GM19455 (cell line): ENCODE results near the gene LARGE1.

Experiments
- ATAC-seq: cut with Tn5 transposase; IDR thresholded peaks from one replicate; pipeline ENCODE4 v1.9.1; 2021; ENCODE audit not compliant: unreplicated experiment

Gene LARGE1

DNA sequence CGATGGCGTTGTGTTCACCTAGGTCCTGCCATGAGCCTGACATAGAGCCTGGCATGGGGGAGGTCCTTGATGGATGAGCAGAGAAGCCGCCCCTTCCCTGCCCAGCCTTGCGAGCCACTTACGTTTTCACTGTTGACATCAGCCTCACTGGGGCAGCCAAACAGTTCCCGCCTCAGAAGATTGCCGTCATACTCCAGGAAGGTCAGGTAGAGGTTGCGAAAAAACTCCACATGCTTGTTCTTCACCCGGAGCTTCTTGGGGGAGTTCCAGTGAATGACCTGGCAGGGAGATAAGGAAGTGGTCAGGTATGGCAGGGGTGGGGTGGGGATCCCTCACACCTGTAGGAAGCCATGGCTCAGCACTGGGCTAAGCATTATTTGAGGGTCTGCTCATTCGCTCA, 582.8 kb downstream of the LARGE1 start:
- ATAC-seq, result no peak

DNA sequence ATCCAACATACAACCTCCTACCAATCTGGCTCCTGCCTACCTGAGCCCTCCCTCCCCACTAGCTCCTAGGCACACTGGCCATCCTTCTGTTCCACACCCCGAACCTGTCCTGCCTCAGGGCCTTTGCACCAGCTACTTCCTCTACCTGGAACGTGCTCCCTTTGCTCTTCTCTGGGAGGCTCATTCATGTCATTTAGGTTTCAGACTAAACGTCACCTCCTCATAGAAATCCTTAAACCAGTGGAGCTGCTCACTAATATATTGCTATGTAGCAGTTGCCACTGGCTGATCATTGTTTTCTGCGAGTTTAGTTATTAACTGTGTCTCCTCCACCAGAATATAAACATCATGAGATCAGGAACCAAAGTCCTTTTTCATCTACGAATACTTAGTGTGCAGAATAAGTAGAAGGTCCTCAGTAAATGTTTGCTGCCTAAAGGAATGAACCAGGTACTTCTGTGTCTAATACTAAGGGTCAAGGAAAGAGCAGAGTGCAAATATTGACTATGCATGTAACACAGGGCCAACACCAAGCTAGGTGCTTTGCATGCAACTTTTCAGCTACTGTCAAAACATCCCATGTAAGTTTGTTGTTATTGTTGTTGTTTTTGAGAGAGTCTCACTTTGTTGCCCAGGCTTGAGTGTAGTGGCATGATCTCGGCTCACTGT, 584.5 kb downstream of the LARGE1 start:
- no peak for ATAC-seq

DNA sequence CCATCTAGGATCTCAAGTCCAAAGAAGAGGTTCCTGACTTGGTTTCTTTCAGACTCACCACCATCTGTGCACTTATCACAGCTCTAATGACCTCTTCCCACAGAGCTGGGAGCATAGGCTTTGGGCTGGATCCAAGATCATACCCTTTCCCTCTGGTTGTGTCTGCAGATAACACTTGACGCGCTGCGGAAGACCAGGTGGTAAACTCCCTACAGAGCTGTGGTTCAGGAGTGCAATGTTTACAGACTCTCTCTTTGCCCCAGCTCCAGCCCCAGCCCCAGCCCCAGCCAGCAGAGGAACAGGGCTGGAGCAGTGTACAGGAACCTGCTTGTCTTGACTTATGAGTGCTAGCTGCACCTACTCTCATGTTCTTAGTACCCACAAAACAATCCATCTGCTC, 587.7 kb downstream of the LARGE1 start:
- no peak for ATAC-seq

DNA sequence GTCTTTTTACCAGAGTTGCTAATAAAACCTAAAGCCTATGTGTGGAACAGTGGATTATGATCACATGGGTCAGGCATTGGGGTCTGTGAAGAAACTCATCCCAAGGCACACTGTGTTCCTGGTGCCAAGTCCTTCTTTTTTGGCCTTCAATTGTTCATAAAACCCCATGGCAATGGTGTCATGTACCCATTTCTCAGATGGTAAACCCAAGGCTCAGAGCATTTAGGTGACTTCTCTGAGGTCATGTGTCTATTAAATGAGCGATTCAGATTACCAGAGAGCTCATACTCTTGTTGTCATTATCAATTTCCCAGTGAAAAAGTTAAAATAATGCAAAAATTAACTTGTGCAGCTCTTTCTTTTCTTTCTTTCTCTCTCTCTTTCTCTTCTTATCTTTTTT, 589.3 kb downstream of the LARGE1 start:
- ATAC-seq, result no peak

DNA sequence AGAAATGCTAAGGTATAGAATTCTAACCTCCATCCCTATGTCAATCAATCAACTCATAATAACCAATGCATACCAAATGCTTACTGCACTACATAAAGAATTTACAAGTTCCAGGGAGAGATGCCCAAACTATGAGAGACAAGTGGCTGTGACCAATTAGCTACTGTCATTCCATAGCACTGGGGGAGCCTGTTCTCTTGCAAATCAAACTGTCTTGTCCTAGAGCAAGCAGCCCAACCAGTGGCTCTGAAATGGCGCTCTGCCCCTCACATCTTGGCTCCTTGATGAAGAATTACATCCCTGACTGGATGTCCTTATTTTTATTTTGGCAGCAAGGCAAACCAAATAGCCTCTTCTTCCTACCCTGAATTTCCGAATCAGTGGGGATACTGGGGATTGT, 589.7 kb downstream of the LARGE1 start:
- no peak for ATAC-seq

DNA sequence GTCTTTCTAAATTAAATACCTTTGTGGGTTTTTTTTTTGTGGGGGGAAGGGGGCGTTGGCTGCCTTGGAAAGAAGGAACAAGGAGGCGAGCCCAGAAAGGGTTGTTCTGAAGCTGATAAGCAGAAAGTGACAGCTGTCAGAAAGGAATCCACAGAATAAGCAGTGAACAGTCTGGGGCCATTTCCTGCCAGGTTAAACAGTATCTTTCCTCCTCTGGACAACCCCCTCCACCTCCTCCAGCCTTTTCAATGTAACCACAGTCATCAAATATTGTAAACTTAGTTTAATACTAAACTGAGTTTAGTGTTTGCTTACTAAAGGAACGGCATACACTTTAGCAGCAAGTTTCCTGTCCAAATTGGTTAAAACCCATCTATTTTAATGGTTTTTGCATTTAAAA, 590.9 kb downstream of the LARGE1 start:
- no peak for ATAC-seq

DNA sequence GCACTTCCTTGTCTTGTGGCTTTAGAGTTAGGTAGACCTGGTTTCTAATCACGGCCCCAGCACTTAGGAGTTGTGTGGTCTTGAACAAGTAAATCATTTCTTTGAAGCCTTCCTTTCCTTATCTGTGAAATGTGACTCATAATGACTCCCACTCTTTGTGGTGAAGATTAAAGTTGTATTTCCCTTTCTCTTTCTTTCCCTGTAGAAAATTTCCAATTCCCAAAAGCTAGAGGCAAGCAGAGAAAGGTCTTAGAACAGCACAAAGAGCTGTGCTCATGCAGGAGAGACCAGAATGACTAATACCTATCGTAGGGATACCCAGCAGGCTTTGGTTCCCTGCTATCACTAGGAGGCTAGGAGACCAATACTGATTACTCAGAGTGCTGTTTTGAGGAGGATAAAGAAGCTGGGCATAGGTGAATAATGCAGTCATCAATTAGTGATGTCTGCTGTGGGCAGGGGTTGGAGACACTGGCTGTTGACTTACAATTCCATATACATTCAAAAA, 591.4 kb downstream of the LARGE1 start:
- ATAC-seq, result no peak

DNA sequence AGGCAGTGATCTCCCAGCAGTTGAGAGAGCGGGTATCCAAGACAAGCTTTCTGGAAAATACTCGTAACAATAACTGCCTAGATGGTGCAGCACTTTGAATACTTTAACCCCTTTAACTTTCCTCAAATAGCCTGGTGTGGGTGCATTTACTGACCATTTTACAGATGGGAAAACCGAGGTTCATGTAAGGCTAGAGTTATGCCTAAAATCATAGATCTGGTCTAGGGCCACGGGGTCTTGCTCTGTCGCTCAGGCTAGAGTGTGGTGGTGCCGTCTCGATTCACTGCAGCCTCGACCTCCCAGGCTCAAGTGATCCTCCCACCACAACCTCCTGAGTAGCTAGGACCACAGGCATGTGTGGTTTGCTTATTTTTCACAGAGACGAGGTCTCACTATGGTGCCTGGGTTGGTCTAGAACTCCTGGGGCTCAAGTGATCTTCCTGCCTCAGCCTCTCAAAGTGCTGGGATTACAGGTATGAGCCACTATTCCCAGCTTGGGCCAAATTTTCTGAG, 592.9 kb downstream of the LARGE1 start:
- no peak for ATAC-seq

DNA sequence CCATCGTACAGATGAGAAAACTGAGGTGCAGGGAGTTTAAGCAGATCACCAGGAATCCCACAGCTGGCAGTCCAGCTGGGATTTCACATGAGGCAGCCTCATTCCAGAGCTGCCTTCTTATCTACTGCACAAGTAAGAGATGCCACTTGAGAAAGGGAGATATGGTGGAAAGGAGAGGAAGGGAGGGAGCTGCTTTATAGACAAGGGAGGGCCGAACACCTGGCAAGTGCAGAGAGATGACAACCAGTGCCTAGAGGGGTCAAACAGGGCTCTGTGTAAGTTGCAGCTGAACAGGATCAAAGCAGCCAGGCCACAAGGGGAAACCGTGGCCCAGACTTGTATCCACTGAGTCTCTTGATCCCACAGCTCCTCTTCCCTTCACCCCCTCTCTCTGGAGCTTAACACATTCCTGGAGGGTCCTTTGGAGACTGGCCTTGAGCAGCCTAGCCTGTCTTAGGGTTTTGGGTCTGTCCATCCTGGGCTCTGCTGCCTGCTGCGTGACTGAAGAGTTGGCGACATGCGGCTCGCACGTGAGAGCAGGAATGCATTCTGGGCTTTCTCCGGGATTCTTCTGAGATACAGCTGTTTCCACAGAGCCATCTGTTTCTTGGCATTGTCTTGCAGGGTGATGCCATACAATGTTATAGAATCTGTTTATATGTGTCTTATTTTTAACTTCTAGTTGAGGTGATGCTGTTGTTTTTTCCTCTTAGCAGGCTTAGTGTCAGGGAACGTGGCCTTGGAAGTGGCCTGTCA, 593.6 kb downstream of the LARGE1 start:
- ATAC-seq, result no peak

DNA sequence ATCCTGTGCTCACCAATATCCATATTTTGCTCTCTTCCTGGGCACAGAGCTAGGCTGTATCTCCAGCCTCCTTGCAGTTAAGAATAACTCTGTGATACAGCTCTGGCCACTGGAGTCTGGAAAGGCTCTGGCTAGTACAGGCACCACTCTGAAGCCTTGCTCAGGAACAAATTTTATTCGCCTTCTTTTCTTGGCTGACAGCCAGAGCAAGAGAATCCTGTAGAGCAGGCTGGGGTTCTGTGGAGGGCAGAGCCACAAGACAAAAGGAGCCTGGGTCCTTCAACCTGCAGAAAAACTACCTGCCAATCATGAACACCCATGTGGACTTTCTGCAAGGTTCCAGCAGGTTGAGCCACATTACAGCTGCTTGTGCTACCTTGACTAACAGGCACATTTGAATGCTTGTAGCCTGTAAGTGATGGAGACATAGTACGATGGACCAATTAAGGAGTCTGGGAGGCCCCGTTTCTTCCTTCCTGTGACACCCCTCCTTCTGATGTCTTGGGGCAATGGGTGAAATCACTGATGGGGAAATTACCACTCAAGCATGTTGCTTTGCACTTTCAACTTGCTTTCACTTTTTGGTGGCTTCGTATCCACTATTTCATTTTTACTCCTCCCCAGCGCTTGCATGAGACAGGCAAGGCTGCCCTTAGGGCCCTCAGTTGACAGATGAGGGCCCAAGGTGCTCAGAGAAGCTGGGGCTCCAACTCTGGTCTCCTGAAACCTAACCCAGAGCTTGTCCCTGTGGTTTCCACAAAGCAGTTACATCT, 594.9 kb downstream of the LARGE1 start:
- ATAC-seq, result no peak

DNA sequence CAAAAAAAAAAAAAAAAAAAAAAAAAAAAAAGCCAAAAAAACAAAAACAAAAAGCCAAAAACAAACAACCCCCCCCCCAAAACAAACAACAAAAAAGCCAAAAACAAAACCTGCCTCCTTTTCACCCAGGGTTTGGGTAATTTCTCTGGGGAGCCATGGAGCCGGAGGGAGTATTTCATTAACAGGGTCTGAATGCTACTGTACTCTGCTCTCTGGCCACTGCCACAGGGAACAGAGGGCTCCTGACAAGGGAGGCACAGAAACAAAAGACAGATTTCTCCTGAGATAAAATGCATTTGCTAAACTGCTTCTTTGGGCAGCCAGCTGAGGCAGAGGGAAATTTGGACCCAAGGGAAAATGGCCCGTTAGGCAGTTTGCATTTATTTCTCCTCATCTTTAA, 596.0 kb downstream of the LARGE1 start:
- no peak for ATAC-seq

DNA sequence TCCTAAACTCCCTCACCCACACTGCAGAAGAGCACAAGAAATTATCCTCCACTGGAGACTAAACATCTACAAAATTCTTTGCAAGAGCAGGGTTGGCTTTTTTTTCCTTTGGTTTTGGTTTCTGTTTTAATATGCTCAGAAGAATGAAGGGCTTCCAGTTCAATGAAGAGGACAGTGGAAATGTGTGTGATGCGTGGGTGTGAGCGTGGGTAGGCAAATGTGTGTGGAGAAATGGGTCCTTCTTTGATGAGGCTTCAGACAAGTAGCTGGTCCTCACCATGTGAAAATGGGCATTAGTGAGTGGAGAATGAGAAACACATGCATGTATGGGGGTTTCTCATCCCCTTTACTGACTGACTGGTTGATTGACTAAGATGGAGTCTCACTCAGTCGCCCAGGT, 598.8 kb downstream of the LARGE1 start:
- ATAC-seq, result no peak

DNA sequence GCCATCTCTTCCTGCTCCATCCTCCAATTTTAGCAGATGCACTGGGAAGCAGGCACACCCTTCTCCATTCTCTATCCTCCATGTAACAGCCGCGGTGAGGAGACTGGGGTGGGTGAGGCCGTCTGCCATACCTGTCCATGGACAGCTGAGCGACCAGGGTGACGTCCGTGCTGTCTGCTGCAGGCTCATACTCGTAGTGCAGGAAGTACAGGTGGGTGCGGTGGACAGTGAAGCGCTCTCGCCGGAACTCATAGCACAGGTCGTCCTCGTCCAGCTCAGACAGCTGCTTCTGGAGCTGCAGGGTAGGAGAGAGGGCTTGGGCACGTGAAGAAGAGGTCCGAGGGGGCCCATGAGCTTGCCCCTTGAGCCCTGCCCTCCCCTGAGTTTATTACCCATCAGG, 604.3 kb downstream of the LARGE1 start:
- no peak for ATAC-seq

DNA sequence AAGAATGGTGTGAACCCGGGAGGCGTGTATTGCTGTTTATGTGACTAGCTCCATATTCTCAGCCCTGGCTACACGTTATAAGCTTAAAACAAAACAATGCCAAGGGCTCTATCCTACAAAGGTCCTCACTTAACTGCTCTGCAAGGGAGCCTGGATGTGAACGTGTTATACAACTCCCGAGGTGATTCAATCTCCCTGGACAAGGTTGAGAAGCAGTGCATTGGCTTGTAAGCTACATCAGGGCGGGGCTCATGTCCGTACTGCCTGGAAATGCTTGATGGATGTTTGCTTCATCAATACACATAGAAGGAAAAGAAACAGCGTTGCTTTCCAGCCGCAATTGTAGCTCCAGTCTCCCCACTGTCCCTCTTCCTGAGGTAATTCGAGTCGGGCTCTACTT, 605.2 kb downstream of the LARGE1 start:
- no peak for ATAC-seq

DNA sequence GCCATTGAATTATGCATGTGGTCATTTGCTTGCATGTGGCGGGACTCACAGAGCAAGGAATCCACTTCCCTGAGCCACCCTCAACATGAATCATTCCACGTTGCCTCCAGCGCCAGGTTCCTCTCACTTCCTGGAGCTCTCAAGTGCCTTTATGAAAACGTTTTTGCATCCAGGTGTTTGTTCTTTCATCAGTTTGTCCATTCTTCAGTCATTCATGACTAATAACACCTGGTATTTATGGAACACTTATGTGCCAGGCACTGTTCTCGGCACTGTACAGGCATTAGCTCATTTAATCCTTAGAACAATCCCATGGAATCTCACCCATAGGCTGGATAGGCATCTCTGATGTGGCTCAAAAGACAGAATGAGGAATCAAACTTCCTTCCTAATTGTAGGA, 606.0 kb downstream of the LARGE1 start:
- ATAC-seq, result no peak

DNA sequence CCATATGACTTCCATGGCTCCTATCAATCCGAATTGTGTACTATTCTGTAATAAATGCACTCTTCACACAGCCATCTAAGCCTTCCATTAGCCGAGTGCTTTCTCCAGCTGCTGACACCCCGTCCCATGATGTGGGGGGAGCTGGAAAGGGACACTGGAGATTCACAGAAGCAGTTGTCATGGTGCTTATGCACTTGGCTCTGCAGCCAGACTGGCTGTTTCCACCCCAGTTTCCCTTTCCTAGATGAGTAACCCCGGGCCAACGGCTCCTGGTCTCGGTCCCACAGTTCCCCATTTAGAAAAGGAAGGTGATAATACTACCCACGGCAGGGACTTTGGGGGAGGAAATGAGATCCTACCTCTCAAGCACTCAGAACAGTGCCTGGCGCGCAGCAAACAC, 617.2 kb downstream of the LARGE1 start:
- no peak for ATAC-seq

DNA sequence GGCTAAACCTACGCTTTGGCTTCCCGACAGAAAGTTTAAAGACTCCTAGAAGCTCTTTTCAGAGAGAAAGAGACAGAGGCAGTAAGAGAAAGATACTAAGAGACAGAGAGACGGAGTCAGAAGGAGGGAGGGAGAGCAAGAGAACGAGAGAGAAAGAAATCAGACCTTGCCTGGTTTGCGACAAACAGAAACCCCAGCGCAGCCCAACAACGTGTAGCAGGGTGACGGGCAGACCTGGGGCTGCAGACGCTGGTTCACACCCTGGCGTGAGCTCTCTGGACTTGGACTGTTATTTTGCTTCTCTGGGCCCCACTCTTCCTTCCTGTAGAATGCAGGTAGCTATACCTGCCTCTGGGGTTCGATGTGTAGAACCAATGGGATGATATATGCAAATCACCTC, 617.7 kb downstream of the LARGE1 start:
- ATAC-seq, result no peak

DNA sequence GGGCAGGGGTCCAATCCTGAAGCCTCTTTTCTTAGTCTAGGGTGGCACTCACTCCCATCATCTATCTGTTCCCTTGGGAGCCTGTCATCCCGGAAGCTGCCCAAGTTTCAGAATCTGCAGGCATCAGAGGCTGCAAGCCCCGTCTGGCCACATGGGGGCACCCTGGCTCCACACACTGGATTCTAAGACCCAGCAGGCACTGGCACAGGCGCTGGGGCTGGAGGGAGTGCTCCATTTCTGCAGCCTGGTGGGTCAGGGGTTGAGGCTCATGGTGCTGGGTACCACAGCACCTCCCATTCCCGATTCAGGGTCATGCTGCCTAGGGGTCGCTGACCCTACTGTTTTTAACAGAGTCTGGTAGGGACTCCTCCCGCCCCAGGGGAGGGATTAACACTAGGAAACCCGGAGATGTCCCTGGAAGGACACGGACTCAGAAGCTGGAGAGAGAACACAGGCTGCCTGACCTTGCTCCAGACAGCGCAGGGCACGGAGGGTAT, 618.2 kb downstream of the LARGE1 start:
- ATAC-seq, result peak; percentile 56

DNA sequence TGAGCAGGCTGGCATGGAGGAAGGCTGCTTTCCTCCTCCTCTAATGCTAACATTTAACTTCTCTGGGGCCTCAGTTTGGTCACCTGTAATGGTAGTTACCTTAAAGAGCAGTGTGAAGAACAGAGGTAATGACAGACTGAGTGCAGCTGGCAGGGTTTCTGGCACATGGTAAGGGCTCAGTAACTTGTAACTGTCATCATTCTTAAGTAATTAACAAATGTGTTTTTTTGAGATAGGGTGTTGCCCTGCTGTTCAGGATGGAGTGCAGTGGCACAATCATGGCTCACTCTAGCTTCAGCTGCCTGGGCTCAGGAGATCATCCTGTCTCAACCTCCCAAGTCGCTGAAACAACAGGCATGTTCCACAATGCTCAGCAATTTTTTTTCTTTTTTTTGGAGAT, 620.1 kb downstream of the LARGE1 start:
- ATAC-seq, result no peak

DNA sequence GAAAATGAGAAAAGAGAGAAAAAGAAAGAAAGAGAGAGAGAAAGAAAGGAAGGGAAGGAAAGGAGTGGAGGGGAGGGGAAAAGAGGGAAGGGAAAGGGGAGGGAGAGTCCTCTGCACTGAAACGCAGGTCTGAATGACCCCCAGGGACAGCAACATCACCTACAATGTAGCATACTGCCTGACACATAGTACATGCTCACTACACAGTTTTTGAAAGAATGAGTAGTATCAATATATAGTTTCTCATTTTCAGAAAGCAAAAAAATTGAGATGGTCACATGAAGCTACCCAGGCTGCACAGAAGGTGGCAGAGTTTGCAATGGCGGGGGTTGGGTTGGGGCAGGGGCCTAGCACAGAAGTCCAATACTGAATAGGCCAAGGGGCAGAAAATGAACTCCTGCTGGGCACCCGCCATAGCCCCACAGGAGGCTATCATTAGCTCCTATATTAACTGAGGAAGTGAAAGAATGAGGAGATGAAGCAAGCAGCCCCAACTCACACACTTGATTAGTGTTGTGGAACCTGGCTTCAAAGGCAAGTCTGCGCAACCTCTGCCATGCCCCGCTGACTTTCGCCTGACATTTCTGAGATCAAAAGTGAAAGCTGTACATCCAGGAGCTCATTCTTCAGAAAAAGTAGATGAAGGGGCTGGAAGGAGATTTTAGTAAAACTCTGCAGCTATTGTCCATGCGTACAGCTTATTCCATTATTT, 620.9 kb downstream of the LARGE1 start:
- ATAC-seq, result peak; percentile 77

DNA sequence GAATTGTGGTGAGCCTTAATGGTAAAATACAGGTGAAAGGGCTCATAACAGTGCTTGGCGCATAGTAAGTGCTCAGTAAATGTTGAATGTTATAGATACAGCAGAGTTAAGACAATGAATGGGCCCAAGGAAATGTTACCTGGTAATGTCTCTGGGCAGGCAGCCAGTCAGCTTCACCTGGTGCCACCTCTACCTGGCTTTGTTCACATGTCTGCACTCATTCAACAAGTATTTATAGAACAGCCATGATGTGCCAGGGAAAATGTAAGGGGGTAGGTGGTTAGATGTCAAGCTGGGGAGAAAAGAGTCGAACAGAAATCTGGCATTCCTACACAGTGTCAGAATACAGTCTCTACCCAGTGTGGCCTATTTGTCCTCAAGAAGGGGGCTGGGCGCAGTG, 623.3 kb downstream of the LARGE1 start:
- no peak for ATAC-seq
